H1 (cell line): ENCODE results near the gene SGMS1.

ENCODE experiments used
- CEBPB ChIP-seq: IDR thresholded peaks from 2 replicates; pipeline ENCODE4 v1.6.1; 2012; ENCODE audit warnings: low read depth, low read length
- CREB1 ChIP-seq: IDR thresholded peaks from 2 replicates; pipeline ENCODE4 v1.6.1; 2012; ENCODE audit warnings: inconsistent platforms
- EP300 ChIP-seq, 2 experiments: IDR thresholded peaks; 1 replicate in 1 of 2; 2 replicates in 1 of 2; pipeline ENCODE4 v1.6.1; 2011 to 2012; ENCODE audit warnings: low read depth in 2 of 2, low read length in 2 of 2, mild to moderate bottlenecking in 2 of 2, borderline replicate concordance in 1 of 2, inconsistent platforms in 1 of 2, moderate library complexity in 1 of 2
- EZH2 ChIP-seq: fragments of 200-600 bp; sonication (generic); IDR thresholded peaks from 2 replicates; pipeline ENCODE4 v1.7.1; 2012; ENCODE audit warnings: low read depth, mild to moderate bottlenecking, moderate library complexity, low read length, inconsistent platforms; ENCODE audit not compliant: severe bottlenecking
- JUN ChIP-seq: IDR thresholded peaks from 2 replicates; pipeline ENCODE4 v1.6.1; 2011; ENCODE audit warnings: low read depth, mild to moderate bottlenecking, improper control_type of control experiment, low read length
- POLR2A ChIP-seq, 2 experiments: IDR thresholded peaks; 1 replicate in 1 of 2; 2 replicates in 1 of 2; pipeline ENCODE4 v1.6.1; 2011; ENCODE audit warnings: low read depth in 2 of 2, low read length in 2 of 2, mild to moderate bottlenecking in 2 of 2; ENCODE audit errors: control extremely low read depth in 1 of 2
- POLR2AphosphoS5 ChIP-seq: IDR thresholded peaks from 2 replicates; pipeline ENCODE4 v1.6.1; 2011; ENCODE audit warnings: low read depth, low read length
- RAD21 ChIP-seq, 2 experiments: IDR thresholded peaks in 1 of 2; conservative IDR thresholded peaks in 1 of 2; 2 replicates each; pipeline ENCODE4 v1.6.1; 2011; ENCODE audit warnings: low read depth in 2 of 2, low read length in 2 of 2, improper control_type of control experiment in 1 of 2, inconsistent platforms in 1 of 2, mild to moderate bottlenecking in 1 of 2, moderate library complexity in 1 of 2
- RXRA ChIP-seq: IDR thresholded peaks from 2 replicates; pipeline ENCODE4 v1.6.1; 2011; ENCODE audit warnings: low read depth, mild to moderate bottlenecking, low read length, moderate library complexity; ENCODE audit not compliant: insufficient read depth
- TAF1 ChIP-seq: IDR thresholded peaks from 2 replicates; pipeline ENCODE4 v1.6.1; 2011; ENCODE audit warnings: mild to moderate bottlenecking, low read depth, low read length
- YY1 ChIP-seq: IDR thresholded peaks from 2 replicates; pipeline ENCODE4 v1.6.1; 2011; ENCODE audit warnings: low read depth, mild to moderate bottlenecking, low read length
- TF ChIP-seq, protein P1 (sequence below), 3 experiments: IDR thresholded peaks; 1 replicate in 2 of 3; 2 replicates in 1 of 3; pipeline versions ENCODE4 v1.5.1 to v1.6.1; 2011; ENCODE audit warnings: low read length in 3 of 3, mild to moderate bottlenecking in 3 of 3, inconsistent platforms in 2 of 3, low read depth in 1 of 3, moderate library complexity in 1 of 3; ENCODE audit not compliant: insufficient read depth in 1 of 3; ENCODE audit errors: control extremely low read depth in 1 of 3
- TF ChIP-seq, protein P2 (sequence below): fragments of 300-600 bp; sonication (generic); IDR thresholded peaks from 2 replicates; pipeline ENCODE4 v1.7.1; 2012; ENCODE audit warnings: low read length, moderate library complexity, mild to moderate bottlenecking, inconsistent platforms; ENCODE audit not compliant: insufficient replicate concordance

DNA sequence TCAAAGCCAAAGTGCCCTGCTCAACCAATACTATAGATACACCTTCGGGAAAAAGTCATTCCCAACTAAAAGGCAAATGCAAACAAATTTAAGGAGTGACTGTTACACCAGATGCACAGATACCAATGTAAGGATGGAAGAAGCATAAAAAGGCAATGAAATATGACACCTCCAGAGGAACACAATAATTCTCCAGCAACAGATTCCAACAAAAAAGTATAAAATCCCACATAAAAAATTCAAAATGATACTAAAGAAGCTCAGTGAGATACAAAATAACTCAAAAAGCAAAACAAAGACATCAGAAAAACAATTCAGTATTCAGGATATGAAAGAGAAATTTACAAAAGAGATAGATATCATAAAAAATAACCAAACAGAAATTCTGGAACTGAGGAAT lies 328.4 kb downstream of the SGMS1 start:
- TF ChIP-seq POLR2AphosphoS5 = no peak
- no peak for TF ChIP-seq CEBPB
- TF ChIP-seq, protein P1, sequence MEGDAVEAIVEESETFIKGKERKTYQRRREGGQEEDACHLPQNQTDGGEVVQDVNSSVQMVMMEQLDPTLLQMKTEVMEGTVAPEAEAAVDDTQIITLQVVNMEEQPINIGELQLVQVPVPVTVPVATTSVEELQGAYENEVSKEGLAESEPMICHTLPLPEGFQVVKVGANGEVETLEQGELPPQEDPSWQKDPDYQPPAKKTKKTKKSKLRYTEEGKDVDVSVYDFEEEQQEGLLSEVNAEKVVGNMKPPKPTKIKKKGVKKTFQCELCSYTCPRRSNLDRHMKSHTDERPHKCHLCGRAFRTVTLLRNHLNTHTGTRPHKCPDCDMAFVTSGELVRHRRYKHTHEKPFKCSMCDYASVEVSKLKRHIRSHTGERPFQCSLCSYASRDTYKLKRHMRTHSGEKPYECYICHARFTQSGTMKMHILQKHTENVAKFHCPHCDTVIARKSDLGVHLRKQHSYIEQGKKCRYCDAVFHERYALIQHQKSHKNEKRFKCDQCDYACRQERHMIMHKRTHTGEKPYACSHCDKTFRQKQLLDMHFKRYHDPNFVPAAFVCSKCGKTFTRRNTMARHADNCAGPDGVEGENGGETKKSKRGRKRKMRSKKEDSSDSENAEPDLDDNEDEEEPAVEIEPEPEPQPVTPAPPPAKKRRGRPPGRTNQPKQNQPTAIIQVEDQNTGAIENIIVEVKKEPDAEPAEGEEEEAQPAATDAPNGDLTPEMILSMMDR (IDR thresholded peaks at IDR 0.05; ENCODE audit: control extremely low read depth in 1 of 3, insufficient read depth in 1 of 3, low read depth in 1 of 3, low read length in 3 of 3) = no peak
- TF ChIP-seq JUN = no peak
- TF ChIP-seq RAD21 (IDR thresholded peaks at IDR 0.05 in 1 of 2, conservative IDR thresholded peaks at IDR 0.05 in 1 of 2; ENCODE audit: low read depth in 2 of 2, low read length in 2 of 2) = no peak
- no peak for TF ChIP-seq POLR2A (IDR thresholded peaks at IDR 0.05; ENCODE audit: control extremely low read depth in 1 of 2, low read depth in 2 of 2, low read length in 2 of 2)
- TF ChIP-seq, protein P2, sequence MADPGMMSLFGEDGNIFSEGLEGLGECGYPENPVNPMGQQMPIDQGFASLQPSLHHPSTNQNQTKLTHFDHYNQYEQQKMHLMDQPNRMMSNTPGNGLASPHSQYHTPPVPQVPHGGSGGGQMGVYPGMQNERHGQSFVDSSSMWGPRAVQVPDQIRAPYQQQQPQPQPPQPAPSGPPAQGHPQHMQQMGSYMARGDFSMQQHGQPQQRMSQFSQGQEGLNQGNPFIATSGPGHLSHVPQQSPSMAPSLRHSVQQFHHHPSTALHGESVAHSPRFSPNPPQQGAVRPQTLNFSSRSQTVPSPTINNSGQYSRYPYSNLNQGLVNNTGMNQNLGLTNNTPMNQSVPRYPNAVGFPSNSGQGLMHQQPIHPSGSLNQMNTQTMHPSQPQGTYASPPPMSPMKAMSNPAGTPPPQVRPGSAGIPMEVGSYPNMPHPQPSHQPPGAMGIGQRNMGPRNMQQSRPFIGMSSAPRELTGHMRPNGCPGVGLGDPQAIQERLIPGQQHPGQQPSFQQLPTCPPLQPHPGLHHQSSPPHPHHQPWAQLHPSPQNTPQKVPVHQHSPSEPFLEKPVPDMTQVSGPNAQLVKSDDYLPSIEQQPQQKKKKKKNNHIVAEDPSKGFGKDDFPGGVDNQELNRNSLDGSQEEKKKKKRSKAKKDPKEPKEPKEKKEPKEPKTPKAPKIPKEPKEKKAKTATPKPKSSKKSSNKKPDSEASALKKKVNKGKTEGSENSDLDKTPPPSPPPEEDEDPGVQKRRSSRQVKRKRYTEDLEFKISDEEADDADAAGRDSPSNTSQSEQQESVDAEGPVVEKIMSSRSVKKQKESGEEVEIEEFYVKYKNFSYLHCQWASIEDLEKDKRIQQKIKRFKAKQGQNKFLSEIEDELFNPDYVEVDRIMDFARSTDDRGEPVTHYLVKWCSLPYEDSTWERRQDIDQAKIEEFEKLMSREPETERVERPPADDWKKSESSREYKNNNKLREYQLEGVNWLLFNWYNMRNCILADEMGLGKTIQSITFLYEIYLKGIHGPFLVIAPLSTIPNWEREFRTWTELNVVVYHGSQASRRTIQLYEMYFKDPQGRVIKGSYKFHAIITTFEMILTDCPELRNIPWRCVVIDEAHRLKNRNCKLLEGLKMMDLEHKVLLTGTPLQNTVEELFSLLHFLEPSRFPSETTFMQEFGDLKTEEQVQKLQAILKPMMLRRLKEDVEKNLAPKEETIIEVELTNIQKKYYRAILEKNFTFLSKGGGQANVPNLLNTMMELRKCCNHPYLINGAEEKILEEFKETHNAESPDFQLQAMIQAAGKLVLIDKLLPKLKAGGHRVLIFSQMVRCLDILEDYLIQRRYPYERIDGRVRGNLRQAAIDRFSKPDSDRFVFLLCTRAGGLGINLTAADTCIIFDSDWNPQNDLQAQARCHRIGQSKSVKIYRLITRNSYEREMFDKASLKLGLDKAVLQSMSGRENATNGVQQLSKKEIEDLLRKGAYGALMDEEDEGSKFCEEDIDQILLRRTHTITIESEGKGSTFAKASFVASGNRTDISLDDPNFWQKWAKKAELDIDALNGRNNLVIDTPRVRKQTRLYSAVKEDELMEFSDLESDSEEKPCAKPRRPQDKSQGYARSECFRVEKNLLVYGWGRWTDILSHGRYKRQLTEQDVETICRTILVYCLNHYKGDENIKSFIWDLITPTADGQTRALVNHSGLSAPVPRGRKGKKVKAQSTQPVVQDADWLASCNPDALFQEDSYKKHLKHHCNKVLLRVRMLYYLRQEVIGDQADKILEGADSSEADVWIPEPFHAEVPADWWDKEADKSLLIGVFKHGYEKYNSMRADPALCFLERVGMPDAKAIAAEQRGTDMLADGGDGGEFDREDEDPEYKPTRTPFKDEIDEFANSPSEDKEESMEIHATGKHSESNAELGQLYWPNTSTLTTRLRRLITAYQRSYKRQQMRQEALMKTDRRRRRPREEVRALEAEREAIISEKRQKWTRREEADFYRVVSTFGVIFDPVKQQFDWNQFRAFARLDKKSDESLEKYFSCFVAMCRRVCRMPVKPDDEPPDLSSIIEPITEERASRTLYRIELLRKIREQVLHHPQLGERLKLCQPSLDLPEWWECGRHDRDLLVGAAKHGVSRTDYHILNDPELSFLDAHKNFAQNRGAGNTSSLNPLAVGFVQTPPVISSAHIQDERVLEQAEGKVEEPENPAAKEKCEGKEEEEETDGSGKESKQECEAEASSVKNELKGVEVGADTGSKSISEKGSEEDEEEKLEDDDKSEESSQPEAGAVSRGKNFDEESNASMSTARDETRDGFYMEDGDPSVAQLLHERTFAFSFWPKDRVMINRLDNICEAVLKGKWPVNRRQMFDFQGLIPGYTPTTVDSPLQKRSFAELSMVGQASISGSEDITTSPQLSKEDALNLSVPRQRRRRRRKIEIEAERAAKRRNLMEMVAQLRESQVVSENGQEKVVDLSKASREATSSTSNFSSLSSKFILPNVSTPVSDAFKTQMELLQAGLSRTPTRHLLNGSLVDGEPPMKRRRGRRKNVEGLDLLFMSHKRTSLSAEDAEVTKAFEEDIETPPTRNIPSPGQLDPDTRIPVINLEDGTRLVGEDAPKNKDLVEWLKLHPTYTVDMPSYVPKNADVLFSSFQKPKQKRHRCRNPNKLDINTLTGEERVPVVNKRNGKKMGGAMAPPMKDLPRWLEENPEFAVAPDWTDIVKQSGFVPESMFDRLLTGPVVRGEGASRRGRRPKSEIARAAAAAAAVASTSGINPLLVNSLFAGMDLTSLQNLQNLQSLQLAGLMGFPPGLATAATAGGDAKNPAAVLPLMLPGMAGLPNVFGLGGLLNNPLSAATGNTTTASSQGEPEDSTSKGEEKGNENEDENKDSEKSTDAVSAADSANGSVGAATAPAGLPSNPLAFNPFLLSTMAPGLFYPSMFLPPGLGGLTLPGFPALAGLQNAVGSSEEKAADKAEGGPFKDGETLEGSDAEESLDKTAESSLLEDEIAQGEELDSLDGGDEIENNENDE = no peak
- no peak for TF ChIP-seq CREB1
- TF ChIP-seq EZH2 = no peak
- TF ChIP-seq RXRA = no peak
- no peak for TF ChIP-seq TAF1
- TF ChIP-seq YY1 = no peak
- no peak for TF ChIP-seq EP300 (IDR thresholded peaks at IDR 0.05; ENCODE audit: borderline replicate concordance in 1 of 2, low read depth in 2 of 2, low read length in 2 of 2)
